Measurements from ENCODE around the gene VGF.

DNA sequence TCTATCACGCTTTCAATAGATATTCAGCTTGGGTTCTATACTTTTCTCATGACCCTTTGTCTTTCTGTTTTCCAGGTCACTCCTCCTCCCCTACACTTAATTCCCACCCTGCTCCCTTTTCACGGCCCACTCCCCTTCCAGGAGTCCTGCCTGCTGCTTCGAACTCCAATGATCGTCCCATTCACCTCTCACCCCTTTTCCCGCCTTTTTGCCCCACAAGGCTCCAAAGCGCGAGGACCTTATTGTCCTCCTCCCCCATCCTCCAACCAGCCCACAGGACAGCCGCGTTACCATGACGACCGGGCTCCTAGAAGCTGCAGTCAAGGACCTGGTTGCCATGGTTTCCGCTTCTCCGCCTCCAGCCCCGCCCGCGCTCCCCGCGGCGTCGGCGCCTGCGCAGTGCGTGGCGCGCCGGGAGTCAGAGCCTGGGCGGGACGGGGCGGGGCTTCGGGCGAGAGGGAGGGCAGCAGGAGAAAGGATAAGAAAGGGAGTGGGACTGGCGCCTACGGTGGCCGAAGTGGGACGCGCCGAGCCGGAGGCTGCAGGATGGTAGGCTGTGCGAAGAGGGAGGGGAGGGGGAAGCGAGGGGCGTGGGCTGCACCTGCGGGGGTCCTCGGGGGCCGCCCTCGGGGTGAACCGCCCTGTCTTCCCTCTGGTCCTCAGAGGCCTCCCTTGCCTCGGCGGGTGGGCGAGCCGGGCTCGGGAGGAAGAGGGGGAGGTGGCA is 11.2 kb downstream of the VGF start, which contains the start of gene AP1S1:
- TF ChIP-seq YY1 (IDR thresholded peaks at IDR 0.05; ENCODE audit: insufficient read depth, insufficient read length) (no peak), SUZ12 (IDR thresholded peaks at IDR 0.05; ENCODE audit: extremely low read depth, insufficient read depth, insufficient read length) (no peak), ZNF274 (IDR thresholded peaks at IDR 0.05; ENCODE audit: low read depth, low read length) (no peak)

Measured in NT2/D1 (cell line).